H1 (cell line): ENCODE measurements around the gene MYPOP. TPM values are rescaled to one million over a fixed set of nuclear protein-coding genes. Genes with fewer than 3 reads are reported as not detected.

Experiments used
- CTCF ChIA-PET: fragments of 300-600 bp; sonication (Branson Sonifier 250); formaldehyde crosslinking; loops from one replicate; lab custom pipeline; 2021; ENCODE audit not compliant: partially characterized antibody; lab: Charles Lee
- POLR2A ChIA-PET: fragments of 300-600 bp; sonication (Branson Sonifier 250); formaldehyde crosslinking; loops from one replicate; lab custom pipeline; 2021; ENCODE audit warnings: inconsistent platforms; ENCODE audit not compliant: partially characterized antibody; lab: Charles Lee
- DNase-seq, 2 experiments: peaks; one replicate each; pipeline versions ENCODE4 v3.0.0 to v3.0.0-alpha.2; 2010 to 2022; ENCODE audit warnings: low spot score in 2 of 2, low read depth in 1 of 2, mixed read lengths in 1 of 2
- FAIRE-seq: peaks from 2 replicates; lab custom pipeline; 2011; peaks lifted over from hg19 to GRCh38; lab: Jason Lieb, UNC
- H2AFZ ChIP-seq: 2 replicates; pipeline ENCODE4 v1.8.1; 2012; ENCODE audit warnings: low read length, inconsistent platforms
- H2AK5ac ChIP-seq: 2 replicates; pipeline ENCODE4 v1.6.1; 2013; ENCODE audit warnings: low read depth, low read length
- H2BK120ac ChIP-seq: replicated peaks from 2 replicates; pipeline ENCODE3; 2013; ENCODE audit warnings: low read depth, low read length, inconsistent platforms
- H2BK12ac ChIP-seq: 2 replicates; pipeline ENCODE4 v1.6.1; 2013; ENCODE audit warnings: low read depth, low read length
- H2BK15ac ChIP-seq: 2 replicates; pipeline ENCODE4 v1.6.1; 2013; ENCODE audit warnings: low read length
- H2BK20ac ChIP-seq: 2 replicates; pipeline ENCODE4 v1.6.1; 2013; ENCODE audit warnings: low read length
- H2BK5ac ChIP-seq: 2 replicates; pipeline ENCODE4 v1.6.1; 2013; ENCODE audit warnings: low read depth, low read length
- H3K14ac ChIP-seq: 2 replicates; pipeline ENCODE4 v1.6.1; 2013; ENCODE audit warnings: inconsistent platforms; ENCODE audit not compliant: insufficient read length
- H3K18ac ChIP-seq: 2 replicates; pipeline ENCODE4 v1.6.1; 2013; ENCODE audit warnings: low read length; ENCODE audit errors: extremely low read depth
- H3K23ac ChIP-seq: 2 replicates; pipeline ENCODE4 v1.6.1; 2013; ENCODE audit warnings: inconsistent platforms; ENCODE audit not compliant: insufficient read length
- H3K23me2 ChIP-seq: 2 replicates; pipeline ENCODE4 v1.6.1; 2013; ENCODE audit warnings: low read depth, low read length
- H3K27ac ChIP-seq: 2 replicates; pipeline ENCODE4 v1.6.1; 2011; ENCODE audit warnings: low read depth, low read length, inconsistent platforms
- H3K27me3 ChIP-seq, 4 experiments: replicated peaks in 1 of 4; 1 replicate in 1 of 4; 2 replicates in 3 of 4; pipeline versions ENCODE4 v1.6.1 to v1.8.1; 2011 to 2013; ENCODE audit warnings: low read length in 3 of 4, mild to moderate bottlenecking in 3 of 4, inconsistent platforms in 2 of 4, mixed read lengths in 2 of 4, moderate library complexity in 1 of 4; ENCODE audit not compliant: control insufficient read depth in 3 of 4, insufficient read depth in 3 of 4; ENCODE audit errors: extremely low read depth in 1 of 4
- H3K36me3 ChIP-seq, 4 experiments: 2 replicates each; pipeline versions ENCODE4 v1.6.1 to v1.8.1; 2011 to 2013; ENCODE audit warnings: mild to moderate bottlenecking in 4 of 4, low read length in 3 of 4, moderate library complexity in 2 of 4, control low read depth in 1 of 4, inconsistent platforms in 1 of 4; ENCODE audit not compliant: insufficient read depth in 4 of 4, control insufficient read depth in 2 of 4
- H3K4ac ChIP-seq: replicated peaks from 2 replicates; pipeline ENCODE3; 2013; ENCODE audit warnings: low read length, low read depth, mixed read lengths, inconsistent platforms; ENCODE audit not compliant: insufficient read length
- H3K4me1 ChIP-seq, 4 experiments: replicated peaks in 1 of 4; 1 replicate in 1 of 4; 2 replicates in 3 of 4; pipeline versions ENCODE4 v1.6.1 to v1.8.1; 2011 to 2013; ENCODE audit warnings: low read length in 3 of 4, inconsistent platforms in 2 of 4, mixed read lengths in 1 of 4; ENCODE audit not compliant: insufficient read depth in 4 of 4, control insufficient read depth in 3 of 4
- H3K4me2 ChIP-seq, 2 experiments: 2 replicates each; pipeline versions ENCODE4 v1.6.1 to v1.8.1; 2011 to 2013; ENCODE audit warnings: low read depth in 2 of 2, low read length in 2 of 2, control low read depth in 1 of 2, inconsistent platforms in 1 of 2, mild to moderate bottlenecking in 1 of 2; ENCODE audit not compliant: insufficient read depth in 1 of 2
- H3K4me3 ChIP-seq, 4 experiments: fragments of 200-600, 300-600 bp in 1 of 4; sonication (generic), shearing (Covaris generic), sonication (Bioruptor Twin) in 1 of 4; 2 replicates each; pipeline versions ENCODE4 v1.5.1 to v1.8.1; 2011 to 2016; ENCODE audit warnings: low read length in 4 of 4, low read depth in 3 of 4, control low read depth in 2 of 4, inconsistent platforms in 2 of 4, mild to moderate bottlenecking in 2 of 4, mixed read lengths in 1 of 4, moderate library complexity in 1 of 4; ENCODE audit not compliant: insufficient read depth in 2 of 4; ENCODE audit errors: extremely low read depth in 1 of 4
- H3K56ac ChIP-seq: replicated peaks from 2 replicates; pipeline ENCODE3; 2013; ENCODE audit warnings: low read depth, mild to moderate bottlenecking, mixed read lengths, low read length, inconsistent platforms; ENCODE audit not compliant: insufficient read length
- H3K79me1 ChIP-seq: 2 replicates; pipeline ENCODE4 v1.6.1; 2013; ENCODE audit warnings: low read depth, low read length, control low read depth
- H3K79me2 ChIP-seq, 2 experiments: 2 replicates each; pipeline versions ENCODE4 v1.6.1 to v1.8.1; 2012 to 2013; ENCODE audit warnings: low read length in 2 of 2, mild to moderate bottlenecking in 2 of 2, inconsistent platforms in 1 of 2; ENCODE audit not compliant: insufficient read depth in 2 of 2, control insufficient read depth in 1 of 2
- H3K9ac ChIP-seq, 4 experiments: replicated peaks in 1 of 4; 1 replicate in 1 of 4; 2 replicates in 3 of 4; pipeline versions ENCODE4 v1.6.1 to v1.8.1; 2011 to 2013; ENCODE audit warnings: low read depth in 3 of 4, low read length in 3 of 4, control low read depth in 2 of 4, mild to moderate bottlenecking in 2 of 4, moderate library complexity in 2 of 4, inconsistent platforms in 1 of 4; ENCODE audit errors: extremely low read depth in 1 of 4
- H3K9me3 ChIP-seq, 2 experiments: 2 replicates each; pipeline versions ENCODE4 v1.6.1 to v1.8.1; 2012 to 2013; ENCODE audit warnings: mild to moderate bottlenecking in 2 of 2, moderate library complexity in 2 of 2, control low read depth in 1 of 2, inconsistent platforms in 1 of 2, low read depth in 1 of 2, low read length in 1 of 2, mixed read lengths in 1 of 2; ENCODE audit not compliant: insufficient read depth in 2 of 2
- H4K20me1 ChIP-seq, 2 experiments: replicated peaks in 1 of 2; 2 replicates each; pipeline versions ENCODE3 to v1.8.1; 2011 to 2013; ENCODE audit warnings: inconsistent platforms in 2 of 2, low read length in 2 of 2, mild to moderate bottlenecking in 1 of 2; ENCODE audit not compliant: insufficient read depth in 2 of 2, control insufficient read depth in 1 of 2
- H4K5ac ChIP-seq: 2 replicates; pipeline ENCODE4 v1.6.1; 2013; ENCODE audit warnings: low read length, low read depth, mixed read lengths, inconsistent platforms; ENCODE audit not compliant: insufficient read length
- H4K8ac ChIP-seq: 2 replicates; pipeline ENCODE4 v1.8.0; 2013; ENCODE audit warnings: mild to moderate bottlenecking, moderate library complexity, low read length, inconsistent platforms; ENCODE audit not compliant: insufficient read depth; ENCODE audit errors: extremely low read depth
- H4K91ac ChIP-seq: replicated peaks from 2 replicates; pipeline ENCODE3; 2013; ENCODE audit warnings: low read length, mixed read lengths, inconsistent platforms; ENCODE audit not compliant: insufficient read length
- BRCA1 ChIP-seq: IDR thresholded peaks from 2 replicates; pipeline ENCODE4 v1.6.1; 2012; ENCODE audit warnings: low read depth, low read length, improper control_type of control experiment
- CBX8 ChIP-seq: fragments of 300-800, 300-1000 bp; sonication (generic); IDR thresholded peaks from 2 replicates; pipeline ENCODE4 v1.7.1; 2016; ENCODE audit warnings: low read depth, low read length, borderline replicate concordance
- CHD2 ChIP-seq: IDR thresholded peaks from 2 replicates; pipeline ENCODE4 v1.6.1; 2012; ENCODE audit warnings: low read length, improper control_type of control experiment
- GABPA ChIP-seq: IDR thresholded peaks from 2 replicates; pipeline ENCODE4 v1.6.1; 2011; ENCODE audit warnings: mild to moderate bottlenecking, low read length, moderate library complexity, borderline replicate concordance; ENCODE audit not compliant: insufficient read depth
- SIN3A ChIP-seq, 2 experiments: IDR thresholded peaks in 1 of 2; conservative IDR thresholded peaks in 1 of 2; 2 replicates each; pipeline ENCODE4 v1.6.1; 2011 to 2012; ENCODE audit warnings: low read length in 2 of 2, improper control_type of control experiment in 1 of 2, low read depth in 1 of 2, mild to moderate bottlenecking in 1 of 2
- TAF7 ChIP-seq: optimal IDR thresholded peaks from 2 replicates; pipeline ENCODE3; 2011; ENCODE audit warnings: low read depth, mild to moderate bottlenecking, inconsistent platforms, low read length, moderate library complexity, borderline replicate concordance
- WGBS, 2 experiments: shearing (Covaris generic) in 1 of 2; methylation state at CpG; one replicate each; pipeline versions ENCODE4 v1.1.6 to v1.1.7; 2013 to 2015; ENCODE audit warnings: low lambda C conversion rate in 2 of 2, mixed read lengths in 2 of 2, inconsistent platforms in 1 of 2, low coverage in 1 of 2, missing lambda C conversion rate in 1 of 2; ENCODE audit not compliant: insufficient replicate concordance in 2 of 2, insufficient coverage in 1 of 2, insufficient read length in 1 of 2; ENCODE audit errors: extremely low coverage in 1 of 2, missing lambda C conversion rate in 1 of 2; 5-methylcytosine and 5-hydroxymethylcytosine counted together
- polyA plus RNA-seq, 7 experiments: library from polyadenylated mRNA; depleted of rRNA in 3 of 7; stranded (reverse) in 5 of 7; unstranded in 2 of 7; fragments of >200 nt in 5 of 7; fragments of 200-250 nt in 2 of 7; gene quantifications; 1 replicate in 5 of 7; 2 replicates in 1 of 7; 4 replicates in 1 of 7; pipeline versions ENCODE4 v1.2.1 to v1.2.3, GENCODE V29; 2011 to 2013; ENCODE audit warnings: missing spikeins in 2 of 7, mixed read lengths in 2 of 7
- total RNA-seq: library from RNA; stranded (reverse); fragmentation: NEBNext Ultra II Directional; extraction: Animal tissue kit (Norgen Biotek cat#: 25700); gene quantifications from 2 replicates; pipeline ENCODE4 v1.2.1, GENCODE V29; 2021

MYPOP gene
- total and polyA plus RNA-seq, 2 of the 8 experiments (the other 6 are each of a cell fraction or from before 2014, with no cell fraction given): 3.2 to 11.1 TPM

DNA sequence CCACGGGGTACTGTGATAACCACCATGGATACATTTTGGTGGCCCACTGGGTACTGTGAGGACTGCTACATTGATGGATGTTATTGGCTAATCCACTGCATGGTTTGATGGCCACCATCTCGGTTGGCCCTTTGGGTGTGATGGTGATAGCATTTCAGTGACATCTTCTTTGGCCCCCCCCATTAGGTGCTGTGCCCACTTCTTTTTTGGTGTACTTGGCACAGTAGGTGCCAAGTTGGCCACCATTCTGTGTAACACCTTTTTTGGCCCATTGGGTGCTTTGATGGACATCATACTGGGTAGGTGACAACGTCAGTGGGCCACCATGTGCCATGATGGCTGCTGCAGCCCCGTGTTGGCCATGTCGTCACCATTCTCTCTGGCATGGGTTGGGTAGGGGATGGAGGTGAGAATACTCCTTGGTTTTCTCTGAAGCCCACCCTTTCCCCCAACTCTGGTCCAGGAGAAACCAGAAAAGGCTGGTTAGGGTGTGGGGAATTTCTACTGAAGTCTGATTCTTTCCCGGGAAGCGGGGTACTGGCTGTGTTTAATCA, 29.1 kb downstream of the MYPOP start:
- no peak overlapping the region for H3K18ac ChIP-seq
- no peak overlapping the region for H3K23ac ChIP-seq
- no peak overlapping the region for H4K5ac ChIP-seq
- peaks cover 5 to 11% of the 10 kb centered on the region in 2 experiments for H4K20me1 ChIP-seq
- H3K4me3 ChIP-seq: no peak overlapping the region
- H3K14ac ChIP-seq: no peak overlapping the region
- H3K36me3 ChIP-seq: peaks cover 0 to 15% (median 3%) of the 10 kb centered on the region in 4 experiments; a peak in 3 of 8 replicates
- TF ChIP-seq CBX8 (no peak), GABPA (no peak), BRCA1 (no peak), TAF7 (no peak), CHD2 (no peak), SIN3A (conservative IDR thresholded peaks at IDR 0.05 in 1 of 2, IDR thresholded peaks at IDR 0.05 in 1 of 2; ENCODE audit: low read depth in 1 of 2, low read length in 2 of 2) (no peak)
- H3K79me2 ChIP-seq: peaks cover 0 to 8% of the 10 kb centered on the region in 2 experiments; a peak in 1 of 4 replicates
- H2BK12ac ChIP-seq: no peak overlapping the region
- no peak overlapping the region for H2AK5ac ChIP-seq
- no peaks in the 10 kb centered on the region for H3K9me3 ChIP-seq
- no peak overlapping the region for H2BK120ac ChIP-seq
- H3K27me3 ChIP-seq: no peaks in the 10 kb centered on the region; a peak in 1 of 7 replicates
- H3K56ac ChIP-seq: no peak overlapping the region
- H3K79me1 ChIP-seq: peaks cover 6% of the 10 kb centered on the region; the same call in 1 of the 2 replicates
- H4K91ac ChIP-seq: no peak overlapping the region
- FAIRE-seq: no peak
- no peak overlapping the region for H2BK5ac ChIP-seq
- WGBS, 2 experiments: 94% methylated on average over 7 of the region's 7 CpGs; no CpG with 5 or more reads in 1 of the 2 experiments
- H3K4me2 ChIP-seq: no peak overlapping the region
- H2AFZ ChIP-seq: no peak overlapping the region
- POLR2A ChIA-PET: interaction anchor here (1.6 to 13.7 kb wide), 3 partner anchors 8 to 19 kb away, joined by 4 to 277 read pairs (median 48); partner anchors contain the start of genes FOXA3, IRF2BP1 and SYMPK
- H3K27ac ChIP-seq: no peak overlapping the region
- H3K23me2 ChIP-seq: peaks cover 6% of the 10 kb centered on the region; the same call in 1 of the 2 replicates
- peaks cover 0 to 12% (median 9%) of the 10 kb centered on the region in 4 experiments; a peak in 6 of 7 replicates for H3K4me1 ChIP-seq
- H2BK15ac ChIP-seq: no peak overlapping the region
- no peak overlapping the region for H3K4ac ChIP-seq
- DNase-seq: no peak
- H4K8ac ChIP-seq: no peak overlapping the region
- no peak overlapping the region for H2BK20ac ChIP-seq
- CTCF ChIA-PET: interaction anchor here (1.0 to 12.4 kb wide), 3 partner anchors 9 to 10 kb away, joined by 7 to 208 read pairs (median 10); partner anchors contain the start of genes FOXA3, IRF2BP1 and SYMPK
- no peak overlapping the region for H3K9ac ChIP-seq
